Panc1 (cell line): Measurements from ENCODE around the gene DAPK1. TPM values are rescaled to one million over a fixed set of nuclear protein-coding genes. Genes with fewer than 3 reads are reported as not detected.

ENCODE experiments used
- ATAC-seq: fragments of 200-7000 bp; cut with Tn5 transposase; 2 replicates; pipeline ENCODE4 v1.9.1; 2020; ENCODE audit warnings: mild to moderate bottlenecking, moderate library complexity
- BruUV-seq: library from RNA; stranded (reverse); fragments of 400-500 nt; replicated peaks from 2 replicates; lab custom pipeline; 2021; lab: Mats Ljungman, UMichigan
- CTCF ChIA-PET: fragments of 300-600 bp; sonication (Branson Sonifier 250); formaldehyde crosslinking; loops from one replicate; lab custom pipeline; 2022; ENCODE audit warnings: antibody characterized with exemption; lab: Charles Lee
- POLR2A ChIA-PET: fragments of 300-600 bp; sonication (Branson Sonifier 250); formaldehyde crosslinking; loops from one replicate; lab custom pipeline; 2022; ENCODE audit warnings: antibody characterized with exemption; lab: Charles Lee
- DNase-seq: peaks from one replicate; pipeline ENCODE4 v3.0.0-alpha.2; 2010; ENCODE audit warnings: low read depth, low spot score
- H3K27ac ChIP-seq: 2 replicates; pipeline ENCODE4 v1.5.1; 2011; ENCODE audit warnings: mild to moderate bottlenecking, low read length, inconsistent platforms
- H3K27me3 ChIP-seq: fragments of 200-500 bp; sonication (Bioruptor generic); 2 replicates; pipeline ENCODE4 v1.6.0; 2014; ENCODE audit warnings: low read length, inconsistent platforms; ENCODE audit not compliant: control insufficient read depth, insufficient read depth
- H3K36me3 ChIP-seq: fragments of 200-500 bp; sonication (Bioruptor generic); 2 replicates; pipeline ENCODE4 v1.5.1; 2014; ENCODE audit warnings: inconsistent platforms, mild to moderate bottlenecking, low read length, moderate library complexity; ENCODE audit not compliant: control insufficient read depth, insufficient read depth
- H3K4me1 ChIP-seq: 2 replicates; pipeline ENCODE4 v1.5.1; 2011; ENCODE audit warnings: inconsistent platforms, mild to moderate bottlenecking, low read length, moderate library complexity; ENCODE audit not compliant: control insufficient read depth, insufficient read depth
- H3K4me3 ChIP-seq, 2 experiments: 2 replicates each; pipeline ENCODE4 v1.5.1; 2011 to 2012; ENCODE audit warnings: low read depth in 2 of 2, low read length in 2 of 2, mild to moderate bottlenecking in 2 of 2, inconsistent platforms in 1 of 2, moderate library complexity in 1 of 2
- H3K9me3 ChIP-seq: fragments of 200-500 bp; sonication (Bioruptor generic); 2 replicates; pipeline ENCODE4 v1.5.1; 2014; ENCODE audit warnings: low read depth, mild to moderate bottlenecking, inconsistent platforms, low read length, moderate library complexity; ENCODE audit not compliant: control insufficient read depth, insufficient read depth
- POLR2AphosphoS5 ChIP-seq: IDR thresholded peaks from 2 replicates; pipeline ENCODE4 v1.6.1; 2012; ENCODE audit warnings: mild to moderate bottlenecking, low read depth, low read length, moderate library complexity
- SIN3A ChIP-seq: IDR thresholded peaks from 2 replicates; pipeline ENCODE4 v1.6.1; 2012; ENCODE audit warnings: low read depth, mild to moderate bottlenecking, low read length, moderate library complexity, borderline replicate concordance; ENCODE audit not compliant: insufficient read depth
- TCF7L2 ChIP-seq: IDR thresholded peaks from 2 replicates; pipeline ENCODE4 v1.6.1; 2011; ENCODE audit warnings: mild to moderate bottlenecking, low read depth, low read length, inconsistent platforms
- in situ Hi-C: cut with HindIII; loops from 2 replicates; pipeline ENCODE4 v1.10.0; 2016; ENCODE audit warnings: low sequenced_read_pairs, low pct_unique_long_range_greater_than_20kb
- intact Hi-C: fragments of 100-400 bp; cut with micrococcal nuclease; formaldehyde crosslinking; loops from one replicate; pipeline ENCODE4 v1.10.0; 2022; ENCODE audit not compliant: unreplicated experiment
- total RNA-seq: library from RNA; stranded (reverse); gene quantifications from one replicate; pipeline ENCODE4 v1.2.1, GENCODE V29; 2021; ENCODE audit not compliant: unreplicated experiment
- TF ChIP-seq, protein P1 (sequence below), 2 experiments: IDR thresholded peaks; 2 replicates each; pipeline ENCODE4 v1.6.1; 2011 to 2012; ENCODE audit warnings: low read depth in 2 of 2, control low read depth in 1 of 2, low read length in 1 of 2, mild to moderate bottlenecking in 1 of 2, moderate library complexity in 1 of 2; ENCODE audit not compliant: insufficient read depth in 1 of 2
- TF ChIP-seq, protein P2 (sequence below): fragments of 450-650 bp; IDR thresholded peaks from 2 replicates; pipeline ENCODE4 v1.5.1; 2017; ENCODE audit warnings: mild to moderate bottlenecking

Gene DAPK1
- total RNA-seq, 1 experiment from 2014 or later: 0.87 TPM

DNA sequence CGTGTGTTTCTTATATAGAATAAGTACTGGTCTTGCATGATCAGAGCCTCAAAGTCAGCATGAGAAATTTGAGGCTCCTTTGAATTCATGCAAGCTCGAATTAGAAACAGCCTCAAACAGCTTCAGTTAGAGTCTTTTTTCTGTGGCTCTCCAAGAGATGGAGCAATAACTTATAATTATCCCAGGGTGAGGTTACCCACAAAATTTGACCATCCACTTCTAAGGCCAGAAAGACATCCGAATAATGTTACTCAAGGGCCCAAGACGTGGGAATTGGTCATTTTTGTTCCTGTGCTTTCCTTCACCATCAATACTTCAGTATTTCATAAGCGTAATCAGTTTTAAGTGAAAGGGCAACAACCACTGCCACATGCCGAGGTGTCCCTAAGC is 89.7 kb downstream of the DAPK1 start:
- ATAC-seq: no peak
- in situ Hi-C loops: no loop called here
- ChIA-PET CTCF (no interaction called here), POLR2A (no interaction called here)
- Histone ChIP-seq H3K4me1 (no peaks in the 10 kb centered on the region), H3K27ac (no peak overlapping the region), H3K36me3 (no peaks in the 10 kb centered on the region), H3K9me3 (no peaks in the 10 kb centered on the region), H3K4me3 (no peak overlapping the region), H3K27me3 (no peaks in the 10 kb centered on the region)
- TF ChIP-seq POLR2AphosphoS5 (no peak), TCF7L2 (no peak), SIN3A (no peak)
- TF ChIP-seq, protein P1, sequence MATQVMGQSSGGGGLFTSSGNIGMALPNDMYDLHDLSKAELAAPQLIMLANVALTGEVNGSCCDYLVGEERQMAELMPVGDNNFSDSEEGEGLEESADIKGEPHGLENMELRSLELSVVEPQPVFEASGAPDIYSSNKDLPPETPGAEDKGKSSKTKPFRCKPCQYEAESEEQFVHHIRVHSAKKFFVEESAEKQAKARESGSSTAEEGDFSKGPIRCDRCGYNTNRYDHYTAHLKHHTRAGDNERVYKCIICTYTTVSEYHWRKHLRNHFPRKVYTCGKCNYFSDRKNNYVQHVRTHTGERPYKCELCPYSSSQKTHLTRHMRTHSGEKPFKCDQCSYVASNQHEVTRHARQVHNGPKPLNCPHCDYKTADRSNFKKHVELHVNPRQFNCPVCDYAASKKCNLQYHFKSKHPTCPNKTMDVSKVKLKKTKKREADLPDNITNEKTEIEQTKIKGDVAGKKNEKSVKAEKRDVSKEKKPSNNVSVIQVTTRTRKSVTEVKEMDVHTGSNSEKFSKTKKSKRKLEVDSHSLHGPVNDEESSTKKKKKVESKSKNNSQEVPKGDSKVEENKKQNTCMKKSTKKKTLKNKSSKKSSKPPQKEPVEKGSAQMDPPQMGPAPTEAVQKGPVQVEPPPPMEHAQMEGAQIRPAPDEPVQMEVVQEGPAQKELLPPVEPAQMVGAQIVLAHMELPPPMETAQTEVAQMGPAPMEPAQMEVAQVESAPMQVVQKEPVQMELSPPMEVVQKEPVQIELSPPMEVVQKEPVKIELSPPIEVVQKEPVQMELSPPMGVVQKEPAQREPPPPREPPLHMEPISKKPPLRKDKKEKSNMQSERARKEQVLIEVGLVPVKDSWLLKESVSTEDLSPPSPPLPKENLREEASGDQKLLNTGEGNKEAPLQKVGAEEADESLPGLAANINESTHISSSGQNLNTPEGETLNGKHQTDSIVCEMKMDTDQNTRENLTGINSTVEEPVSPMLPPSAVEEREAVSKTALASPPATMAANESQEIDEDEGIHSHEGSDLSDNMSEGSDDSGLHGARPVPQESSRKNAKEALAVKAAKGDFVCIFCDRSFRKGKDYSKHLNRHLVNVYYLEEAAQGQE (IDR thresholded peaks at IDR 0.05; ENCODE audit: insufficient read depth in 1 of 2, low read depth in 2 of 2, low read length in 1 of 2): no peak
- TF ChIP-seq, protein P2, sequence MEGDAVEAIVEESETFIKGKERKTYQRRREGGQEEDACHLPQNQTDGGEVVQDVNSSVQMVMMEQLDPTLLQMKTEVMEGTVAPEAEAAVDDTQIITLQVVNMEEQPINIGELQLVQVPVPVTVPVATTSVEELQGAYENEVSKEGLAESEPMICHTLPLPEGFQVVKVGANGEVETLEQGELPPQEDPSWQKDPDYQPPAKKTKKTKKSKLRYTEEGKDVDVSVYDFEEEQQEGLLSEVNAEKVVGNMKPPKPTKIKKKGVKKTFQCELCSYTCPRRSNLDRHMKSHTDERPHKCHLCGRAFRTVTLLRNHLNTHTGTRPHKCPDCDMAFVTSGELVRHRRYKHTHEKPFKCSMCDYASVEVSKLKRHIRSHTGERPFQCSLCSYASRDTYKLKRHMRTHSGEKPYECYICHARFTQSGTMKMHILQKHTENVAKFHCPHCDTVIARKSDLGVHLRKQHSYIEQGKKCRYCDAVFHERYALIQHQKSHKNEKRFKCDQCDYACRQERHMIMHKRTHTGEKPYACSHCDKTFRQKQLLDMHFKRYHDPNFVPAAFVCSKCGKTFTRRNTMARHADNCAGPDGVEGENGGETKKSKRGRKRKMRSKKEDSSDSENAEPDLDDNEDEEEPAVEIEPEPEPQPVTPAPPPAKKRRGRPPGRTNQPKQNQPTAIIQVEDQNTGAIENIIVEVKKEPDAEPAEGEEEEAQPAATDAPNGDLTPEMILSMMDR: no peak
- intact Hi-C loops: no loop called here
- DNase-seq: no peak
- no TSS peak for BruUV-seq

DNA sequence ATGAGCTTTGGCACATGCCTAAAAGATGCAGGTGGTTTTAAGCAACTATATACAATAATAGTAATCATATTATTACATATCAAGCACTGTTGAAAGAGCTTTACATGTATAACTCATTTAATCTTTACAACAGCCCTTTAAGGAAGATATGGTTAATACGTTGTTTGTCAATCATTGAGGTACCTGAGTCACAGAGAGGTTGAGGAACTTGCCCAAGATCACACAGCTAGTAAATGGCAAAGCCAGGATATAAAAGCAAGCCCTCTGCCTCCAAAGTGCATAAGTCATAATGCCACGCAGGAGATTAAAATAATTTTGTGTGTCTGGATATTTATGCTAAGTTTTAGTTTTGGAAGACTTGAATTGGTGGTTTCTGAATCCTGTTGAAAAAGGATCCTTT is 90.2 kb downstream of the DAPK1 start:
- Histone ChIP-seq H3K27ac (no peak overlapping the region), H3K4me1 (no peaks in the 10 kb centered on the region), H3K27me3 (no peaks in the 10 kb centered on the region), H3K36me3 (no peaks in the 10 kb centered on the region), H3K4me3 (no peak overlapping the region), H3K9me3 (no peaks in the 10 kb centered on the region)
- no peak for DNase-seq
- in situ Hi-C loops (no loop called here), intact Hi-C loops (no loop called here)
- POLR2A ChIA-PET: no interaction called here
- no peak for ATAC-seq
- no TSS peak for BruUV-seq
- CTCF ChIA-PET: interaction anchor here (0.5 kb wide), 1 partner anchor 222 kb away, joined by 4 read pairs; no protein-coding TSS in a partner anchor
- TF ChIP-seq TCF7L2 (no peak), POLR2AphosphoS5 (no peak)
- TF ChIP-seq, protein P2: no peak
